ENCODE measurements around the gene FUT2. TPM values are rescaled to one million over a fixed set of nuclear protein-coding genes. Genes with fewer than 3 reads are reported as not detected.

The FUT2 gene
- total and polyA plus RNA-seq, 2 donors (not counting 1 experiment from before 2014, with no cell fraction given), result not detected

- 0% methylated on average over 5 of the region's 10 CpGs for WGBS (ENCODE audit: insufficient coverage)
Observed at GRCh38 chr19:48646722-48647216, 49.0 kb upstream of the FUT2 start.

GRCh38 chr19:48648134-48648533 is 47.6 kb upstream of the FUT2 start:
- H3K27me3 Mint-ChIP-seq, result no peaks in the 10 kb centered on the region
- no peak overlapping the region for H3K9ac ChIP-seq (ENCODE audit: low read length)
- POLR2A ChIA-PET, result interaction anchor here (0.6 to 1.2 kb wide), 4 partner anchors 10 to 317 kb away, joined by 5 to 12 read pairs (median 8); partner anchors contain the start of gene FTL
- H3K4me1 Mint-ChIP-seq, result peaks cover 52% of the 10 kb centered on the region
- peaks cover 23 to 48% of the 10 kb centered on the region in 2 donors for H3K4me1 ChIP-seq (ENCODE audit: control insufficient read depth in 2 of 2, insufficient read depth in 2 of 2, low read length in 2 of 2)
- H3K36me3 ChIP-seq (replicated peaks in 1 of 2; ENCODE audit: control extremely low read depth in 1 of 2, control insufficient read depth in 1 of 2, extremely low read depth in 1 of 2, insufficient read depth in 2 of 2, low read length in 1 of 2), result no peaks in the 10 kb centered on the region
- no peaks in the 10 kb centered on the region for H4K20me1 ChIP-seq (ENCODE audit: control insufficient read depth, insufficient read depth, low read length, poor library complexity, severe bottlenecking)
- H3K79me2 ChIP-seq (ENCODE audit: control insufficient read depth, insufficient read depth, low read length), result peaks cover 26% of the 10 kb centered on the region
- no peak overlapping the region for H3K4me2 ChIP-seq (replicated peaks; ENCODE audit: low read depth, low read length, poor library complexity, severe bottlenecking)
- H2AFZ ChIP-seq (ENCODE audit: insufficient read depth, low read depth, low read length, poor library complexity, severe bottlenecking), result no peak overlapping the region
- H3K9me3 Mint-ChIP-seq (ENCODE audit: insufficient read depth), result no peaks in the 10 kb centered on the region
- ATAC-seq (ENCODE audit: low read depth) (no peak), DNase-seq (no peak)
- peaks cover 0 to 8% (median 0%) of the 10 kb centered on the region in 3 donors for H3K9me3 ChIP-seq (ENCODE audit: control extremely low read depth in 1 of 3, control insufficient read depth in 2 of 3, insufficient read depth in 1 of 3, low read length in 2 of 3)
- intact Hi-C loops (cut with micrococcal nuclease), result no loop called here
- H3K27me3 ChIP-seq (replicated peaks in 1 of 4; ENCODE audit: control extremely low read depth in 1 of 4, control insufficient read depth in 3 of 4, insufficient read depth in 4 of 4, low read length in 3 of 4), result no peaks in the 10 kb centered on the region
- H3K4me3 Mint-ChIP-seq, result peak overlapping the region; percentile 59
- H3K4me3 ChIP-seq (ENCODE audit: control extremely low read depth in 1 of 5, extremely low read depth in 1 of 5, insufficient read depth in 1 of 5, low read depth in 2 of 5, low read length in 4 of 5), result no peak overlapping the region
- no CpG with 5 or more reads among the region's 2 CpGs for WGBS (ENCODE audit: insufficient coverage)
- peak overlapping the region; percentile 87 for H3K27ac Mint-ChIP-seq
- CTCF ChIA-PET, result interaction anchor here (0.7 to 2.7 kb wide), 6 partner anchors 14 to 629 kb away, joined by 3 to 20 read pairs (median 4); no protein-coding TSS in a partner anchor
- H3K27ac ChIP-seq (ENCODE audit: low read length in 2 of 2), result peak overlapping the region in 1 of 2 donors; percentile 48
- TF ChIP-seq, protein P1, sequence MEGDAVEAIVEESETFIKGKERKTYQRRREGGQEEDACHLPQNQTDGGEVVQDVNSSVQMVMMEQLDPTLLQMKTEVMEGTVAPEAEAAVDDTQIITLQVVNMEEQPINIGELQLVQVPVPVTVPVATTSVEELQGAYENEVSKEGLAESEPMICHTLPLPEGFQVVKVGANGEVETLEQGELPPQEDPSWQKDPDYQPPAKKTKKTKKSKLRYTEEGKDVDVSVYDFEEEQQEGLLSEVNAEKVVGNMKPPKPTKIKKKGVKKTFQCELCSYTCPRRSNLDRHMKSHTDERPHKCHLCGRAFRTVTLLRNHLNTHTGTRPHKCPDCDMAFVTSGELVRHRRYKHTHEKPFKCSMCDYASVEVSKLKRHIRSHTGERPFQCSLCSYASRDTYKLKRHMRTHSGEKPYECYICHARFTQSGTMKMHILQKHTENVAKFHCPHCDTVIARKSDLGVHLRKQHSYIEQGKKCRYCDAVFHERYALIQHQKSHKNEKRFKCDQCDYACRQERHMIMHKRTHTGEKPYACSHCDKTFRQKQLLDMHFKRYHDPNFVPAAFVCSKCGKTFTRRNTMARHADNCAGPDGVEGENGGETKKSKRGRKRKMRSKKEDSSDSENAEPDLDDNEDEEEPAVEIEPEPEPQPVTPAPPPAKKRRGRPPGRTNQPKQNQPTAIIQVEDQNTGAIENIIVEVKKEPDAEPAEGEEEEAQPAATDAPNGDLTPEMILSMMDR (IDR thresholded peaks at IDR 0.05), result no peak
- TF ChIP-seq EZH2 (IDR thresholded peaks at IDR 0.05; ENCODE audit: borderline replicate concordance, insufficient read depth, low read depth, low read length, poor library complexity, severe bottlenecking), result no peak

More at GRCh38 chr19:48646722-48647216, 49.0 kb upstream of the FUT2 start:
- DNase-seq (peak; percentile 46), ATAC-seq (ENCODE audit: low read depth) (no peak)
- ChIA-PET POLR2A (interaction anchor here (0.6 to 2.4 kb wide), 8 partner anchors 9 to 347 kb away, joined by 3 to 22 read pairs (median 8); partner anchors contain the start of genes DBP, GYS1, RPL18 and RUVBL2), CTCF (interaction anchor here (1.0 to 3.5 kb wide), 9 partner anchors 10 to 324 kb away, joined by 3 to 51 read pairs (median 9); partner anchors contain the start of gene DBP)
- Histone ChIP-seq H3K4me1 (ENCODE audit: control insufficient read depth in 2 of 2, insufficient read depth in 2 of 2, low read length in 2 of 2) (peaks cover 23 to 45% of the 10 kb centered on the region in 2 donors), H4K20me1 (ENCODE audit: control insufficient read depth, insufficient read depth, low read length, poor library complexity, severe bottlenecking) (no peaks in the 10 kb centered on the region), H3K9ac (ENCODE audit: low read length) (peak overlapping the region; percentile 87), H3K27me3 (replicated peaks in 1 of 4; ENCODE audit: control extremely low read depth in 1 of 4, control insufficient read depth in 3 of 4, insufficient read depth in 4 of 4, low read length in 3 of 4) (no peaks in the 10 kb centered on the region), H3K9me3 (ENCODE audit: control extremely low read depth in 1 of 3, control insufficient read depth in 2 of 3, insufficient read depth in 1 of 3, low read length in 2 of 3) (peaks cover 0 to 8% (median 0%) of the 10 kb centered on the region in 3 donors), H2AFZ (ENCODE audit: insufficient read depth, low read depth, low read length, poor library complexity, severe bottlenecking) (peak overlapping the region; percentile 97), H3K79me2 (ENCODE audit: control insufficient read depth, insufficient read depth, low read length) (peaks cover 38% of the 10 kb centered on the region), H3K36me3 (replicated peaks in 1 of 2; ENCODE audit: control extremely low read depth in 1 of 2, control insufficient read depth in 1 of 2, extremely low read depth in 1 of 2, insufficient read depth in 2 of 2, low read length in 1 of 2) (no peaks in the 10 kb centered on the region), H3K4me3 (ENCODE audit: control extremely low read depth in 1 of 5, extremely low read depth in 1 of 5, insufficient read depth in 1 of 5, low read depth in 2 of 5, low read length in 4 of 5) (peak overlapping the region in 4 of 5 experiments; percentile 53 to 95 (median 76)), H3K4me2 (replicated peaks; ENCODE audit: low read depth, low read length, poor library complexity, severe bottlenecking) (peak overlapping the region; percentile 99), H3K27ac (ENCODE audit: low read length in 2 of 2) (peak overlapping the region; percentile 74 to 80)
- Mint-ChIP-seq H3K4me3 (peak overlapping the region; percentile 96), H3K4me1 (peaks cover 49% of the 10 kb centered on the region), H3K27me3 (no peaks in the 10 kb centered on the region), H3K9me3 (ENCODE audit: insufficient read depth) (no peaks in the 10 kb centered on the region), H3K27ac (peak overlapping the region; percentile 92)
- intact Hi-C loops (cut with micrococcal nuclease), result loop anchor here (1.0 to 2.0 kb wide), 9 partner anchors 8 to 319 kb away; partner anchors contain the start of gene FTL
- TF ChIP-seq, protein P1 (IDR thresholded peaks at IDR 0.05), result no peak
- no peak for TF ChIP-seq EZH2 (IDR thresholded peaks at IDR 0.05; ENCODE audit: borderline replicate concordance, insufficient read depth, low read depth, low read length, poor library complexity, severe bottlenecking)
